ENCODE data around the gene DEDD.
A peak's percentile ranks its signal among the peaks of the same experiment; 100 is the strongest.

Gene DEDD

DNA sequence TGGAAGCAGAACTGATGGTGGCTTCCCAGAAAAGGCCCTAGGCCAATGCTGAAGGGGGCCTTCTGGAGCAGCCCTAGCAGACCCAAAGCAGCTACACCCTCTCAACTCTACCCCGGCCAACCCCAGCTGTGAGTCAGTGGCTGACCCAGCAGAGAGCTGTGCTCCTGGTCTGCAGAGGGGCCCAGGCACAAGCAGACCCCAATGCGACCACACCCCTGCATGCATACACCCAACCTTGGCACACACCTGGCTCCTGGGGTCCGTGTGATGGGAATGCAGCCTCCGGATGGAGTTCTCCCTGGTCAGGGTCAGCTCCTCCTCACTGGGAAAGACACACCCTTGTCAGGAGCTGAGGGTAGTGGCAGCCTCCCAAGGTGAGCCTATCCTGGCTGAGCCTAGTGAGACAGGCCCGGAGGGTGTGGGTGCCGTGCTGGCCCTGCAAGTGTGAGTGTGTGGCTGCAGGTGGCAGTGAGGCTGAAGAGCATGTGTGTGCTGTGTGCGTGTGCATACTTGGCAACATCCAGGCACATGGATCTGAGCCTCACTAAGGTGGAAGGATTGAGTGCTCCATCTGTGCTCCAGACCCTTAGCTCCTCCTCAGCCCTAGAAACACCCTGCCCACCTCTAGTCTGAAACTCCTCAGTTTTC lies 58.9 kb downstream of the DEDD start:
- no peak for DNase-seq (ENCODE audit: low spot score)

DNA sequence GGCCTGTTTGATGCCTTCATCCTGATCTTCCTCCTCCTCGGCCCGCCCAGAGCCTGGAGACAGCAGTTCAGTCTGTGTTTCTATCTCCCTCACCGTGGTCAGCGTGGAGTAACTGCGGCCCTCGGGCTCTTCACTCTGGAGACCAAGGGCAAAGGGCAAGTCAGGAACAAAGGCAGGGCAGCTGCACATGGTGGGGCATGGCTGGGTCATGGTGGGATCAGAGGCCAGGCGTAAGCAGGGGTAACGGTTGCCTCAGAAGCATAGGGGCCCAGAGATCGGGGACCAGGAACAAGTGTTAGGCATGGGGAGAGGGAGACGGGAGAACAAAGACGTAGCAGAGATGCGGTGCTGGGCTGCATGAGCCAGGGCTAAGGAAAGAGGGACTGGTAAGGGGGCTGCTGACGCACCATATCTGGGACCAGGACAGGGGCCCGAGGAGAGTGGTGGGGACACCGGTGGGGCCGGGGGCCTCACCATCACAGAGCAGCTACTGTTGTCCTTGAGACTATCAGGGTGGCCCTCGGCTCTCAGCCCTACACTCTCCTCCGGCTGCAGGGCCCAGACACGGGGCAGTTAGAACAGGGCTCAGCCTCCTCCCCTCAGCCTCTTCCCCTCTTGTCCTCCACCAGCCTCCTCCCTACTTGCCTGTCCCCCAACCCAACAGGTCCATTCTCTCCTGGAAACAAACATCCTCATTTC lies 59.6 kb downstream of the DEDD start:
- DNase-seq (ENCODE audit: low spot score) = no peak

GRCh38 chr1:161071886-161072371 lies 60.5 kb downstream of the DEDD start:
- peak; percentile 81 for DNase-seq (ENCODE audit: low spot score)

Data from AG20443 (cell line).